Measurements from ENCODE around the gene SMCO4.

DNA sequence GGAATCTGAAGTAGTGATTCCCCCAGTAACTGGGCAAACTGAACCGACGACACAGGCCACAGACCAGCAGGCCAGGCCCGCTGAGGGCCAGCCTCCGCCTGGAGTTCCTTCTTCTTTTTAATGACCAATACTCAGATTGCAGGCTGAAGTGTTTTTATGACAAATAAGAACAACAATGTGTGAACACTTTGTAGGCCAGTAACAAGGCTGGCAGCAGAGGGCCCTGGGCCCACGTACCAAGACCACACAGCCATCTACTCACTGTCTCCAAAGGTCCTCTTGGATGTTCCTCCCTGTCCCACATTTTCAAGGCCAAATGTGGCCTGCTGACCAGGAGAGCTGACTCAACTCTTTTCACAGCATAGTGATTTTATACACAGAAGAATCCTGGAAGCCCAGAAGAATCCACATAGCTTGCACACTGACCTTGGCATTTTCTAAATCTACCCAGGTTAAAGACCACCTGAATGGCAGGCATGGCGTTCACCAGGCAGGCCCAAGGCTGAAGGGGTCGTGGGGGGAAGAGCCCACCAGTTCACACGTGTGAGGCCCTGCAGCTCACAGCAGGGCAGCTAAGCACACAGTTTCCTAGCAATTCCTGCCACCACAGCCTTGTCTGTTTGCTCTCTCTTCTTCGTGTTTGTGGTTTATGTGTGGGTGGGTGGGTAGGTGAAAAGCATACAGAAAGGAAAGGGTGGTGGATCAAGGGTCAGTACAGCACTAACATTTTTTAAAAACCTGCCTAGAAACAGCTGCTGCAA is 13.3 kb downstream of the SMCO4 start:
- no peak for TF ChIP-seq POLR2A (IDR thresholded peaks at IDR 0.05; ENCODE audit: low read length)
- TF ChIP-seq GATA1 (IDR thresholded peaks at IDR 0.05; ENCODE audit: low read depth, low read length): no peak

All from erythroblast (primary cell).